Mesenchymal stem cell (in vitro differentiated cells and primary cell): ENCODE measurements around the gene AMOT.

Source experiments
- DNase-seq: peaks from one replicate; pipeline ENCODE4 v3.0.0-alpha.2; 2013
- H2AFZ ChIP-seq: one replicate; pipeline ENCODE4 v1.6.1; 2013; ENCODE audit warnings: low read depth, mild to moderate bottlenecking, control low read depth, inconsistent platforms, low read length, moderate library complexity
- H2AK5ac ChIP-seq: 2 replicates; pipeline ENCODE4 v1.6.1; 2013; ENCODE audit warnings: low read length, moderate library complexity, mild to moderate bottlenecking, inconsistent platforms; ENCODE audit not compliant: severe bottlenecking
- H2BK120ac ChIP-seq: one replicate; pipeline ENCODE4 v1.6.1; 2013; ENCODE audit warnings: low read depth, mild to moderate bottlenecking, inconsistent platforms, low read length, moderate library complexity
- H2BK12ac ChIP-seq, 2 experiments: one replicate each; pipeline ENCODE4 v1.6.1; 2013; ENCODE audit warnings: inconsistent platforms in 2 of 2, low read length in 2 of 2, mild to moderate bottlenecking in 2 of 2, moderate library complexity in 2 of 2, control low read depth in 1 of 2
- H2BK15ac ChIP-seq: one replicate; pipeline ENCODE4 v1.6.1; 2013; ENCODE audit warnings: mild to moderate bottlenecking, low read depth, inconsistent platforms; ENCODE audit not compliant: poor library complexity, severe bottlenecking
- H2BK5ac ChIP-seq: 2 replicates; pipeline ENCODE4 v1.6.1; 2013; ENCODE audit warnings: low read depth, mild to moderate bottlenecking, low read length, control low read depth, inconsistent platforms; ENCODE audit not compliant: poor library complexity, severe bottlenecking
- H3K14ac ChIP-seq, 2 experiments: one replicate each; pipeline ENCODE4 v1.6.1; 2013; ENCODE audit warnings: inconsistent platforms in 2 of 2, low read length in 2 of 2, control low read depth in 1 of 2, mild to moderate bottlenecking in 1 of 2, moderate library complexity in 1 of 2
- H3K18ac ChIP-seq, 2 experiments: one replicate each; pipeline ENCODE4 v1.6.1; 2013; ENCODE audit warnings: inconsistent platforms in 2 of 2, low read length in 2 of 2, control low read depth in 1 of 2, low read depth in 1 of 2, mild to moderate bottlenecking in 1 of 2
- H3K23ac ChIP-seq, 2 experiments: one replicate each; pipeline ENCODE4 v1.6.1; 2013; ENCODE audit warnings: inconsistent platforms in 2 of 2, low read length in 2 of 2, mild to moderate bottlenecking in 2 of 2, moderate library complexity in 2 of 2, control low read depth in 1 of 2
- H3K27ac ChIP-seq: 2 replicates; pipeline ENCODE4 v1.5.1; 2013; ENCODE audit warnings: mild to moderate bottlenecking, moderate library complexity, low read length, control low read depth, inconsistent platforms; ENCODE audit not compliant: poor library complexity, severe bottlenecking
- H3K27me3 ChIP-seq, 2 experiments: 2 replicates each; pipeline versions ENCODE4 v1.6.1 to v1.7.0; 2013; ENCODE audit warnings: low read length in 2 of 2, mild to moderate bottlenecking in 2 of 2, moderate library complexity in 2 of 2, control low read depth in 1 of 2, inconsistent platforms in 1 of 2; ENCODE audit not compliant: control insufficient read depth in 1 of 2, insufficient read depth in 1 of 2
- H3K36me3 ChIP-seq, 2 experiments: 2 replicates each; pipeline versions ENCODE4 v1.6.1 to v1.7.0; 2013; ENCODE audit warnings: low read length in 2 of 2, control low read depth in 1 of 2, inconsistent platforms in 1 of 2, low read depth in 1 of 2, mild to moderate bottlenecking in 1 of 2; ENCODE audit not compliant: insufficient read depth in 2 of 2, control insufficient read depth in 1 of 2
- H3K4ac ChIP-seq, 2 experiments: one replicate each; pipeline ENCODE4 v1.6.1; 2013; ENCODE audit warnings: inconsistent platforms in 2 of 2, low read length in 2 of 2, mild to moderate bottlenecking in 2 of 2, moderate library complexity in 2 of 2, control low read depth in 1 of 2, low read depth in 1 of 2
- H3K4me1 ChIP-seq: 2 replicates; pipeline ENCODE4 v1.6.1; 2013; ENCODE audit warnings: low read depth, low read length, control low read depth; ENCODE audit not compliant: control insufficient read depth, insufficient read depth
- H3K4me2 ChIP-seq: 2 replicates; pipeline ENCODE4 v1.6.1; 2013; ENCODE audit warnings: low read length, mild to moderate bottlenecking, inconsistent platforms; ENCODE audit not compliant: poor library complexity, severe bottlenecking
- H3K4me3 ChIP-seq, 2 experiments: 2 replicates each; pipeline versions ENCODE4 v1.5.1 to v1.7.0; 2013; ENCODE audit warnings: low read length in 2 of 2, mild to moderate bottlenecking in 2 of 2, control low read depth in 1 of 2, low read depth in 1 of 2; ENCODE audit not compliant: insufficient read depth in 1 of 2
- H3K79me1 ChIP-seq: replicated peaks from 2 replicates; pipeline ENCODE4 v1.6.1; 2013; ENCODE audit warnings: mild to moderate bottlenecking, control low read depth, low read length, inconsistent platforms; ENCODE audit not compliant: poor library complexity, severe bottlenecking
- H3K9ac ChIP-seq: 2 replicates; pipeline ENCODE4 v1.7.0; 2013; ENCODE audit warnings: mild to moderate bottlenecking, low read length, moderate library complexity
- H3K9me3 ChIP-seq: 2 replicates; pipeline ENCODE4 v1.7.0; 2013; ENCODE audit warnings: mild to moderate bottlenecking, low read length; ENCODE audit not compliant: control insufficient read depth
- H4K8ac ChIP-seq: one replicate; pipeline ENCODE4 v1.6.1; 2013; ENCODE audit warnings: inconsistent platforms, mild to moderate bottlenecking, low read length, moderate library complexity
- H4K91ac ChIP-seq: one replicate; pipeline ENCODE4 v1.6.1; 2013; ENCODE audit warnings: mild to moderate bottlenecking, low read length, inconsistent platforms
- WGBS: methylation state at CpG from one replicate; pipeline ENCODE4 v1.1.7; 2013; ENCODE audit warnings: mixed read lengths; 5-methylcytosine and 5-hydroxymethylcytosine counted together

The AMOT gene

DNA sequence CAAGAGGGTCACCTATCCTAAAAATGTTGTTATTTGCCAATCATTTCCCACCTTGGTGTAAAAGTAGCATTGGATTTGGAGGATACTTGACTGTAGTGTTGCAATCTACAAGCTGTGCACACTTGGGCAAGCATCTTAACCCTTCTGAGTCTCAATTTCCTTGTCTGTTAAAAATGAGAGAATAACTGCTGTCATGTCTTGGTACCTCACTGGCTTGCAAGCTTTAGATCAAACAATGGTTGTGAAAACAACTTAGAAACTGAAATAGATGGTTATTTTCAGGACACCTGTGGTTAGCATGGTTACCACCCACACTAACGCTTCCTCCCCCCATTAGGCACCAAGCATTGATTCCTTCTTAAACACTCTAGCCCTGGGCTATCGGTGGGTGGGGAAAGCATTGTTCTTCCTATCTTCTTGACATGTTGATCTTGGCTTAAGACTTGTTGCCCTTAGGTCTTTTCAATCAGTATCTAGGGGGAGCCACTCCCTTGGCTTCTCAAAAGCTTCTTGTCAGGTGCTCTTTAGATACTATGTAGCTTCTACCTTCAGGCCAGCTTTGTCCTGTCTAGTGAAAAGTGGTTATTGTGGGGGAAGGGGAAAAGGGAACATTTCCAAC, 10.6 kb upstream of the AMOT start:
- peaks cover 0 to 57% of the 10 kb centered on the region in 2 experiments for H3K27me3 ChIP-seq
- no peak overlapping the region for H3K27ac ChIP-seq
- peak overlapping the region in 1 of 2 experiments; percentile 2 for H3K18ac ChIP-seq
- H3K4me3 ChIP-seq = no peak overlapping the region
- no peaks in the 10 kb centered on the region for H3K9me3 ChIP-seq
- no peaks in the 10 kb centered on the region for H3K4me1 ChIP-seq
- WGBS = no CpG with 5 or more reads among the region's 2 CpGs
- H3K4me2 ChIP-seq = no peak overlapping the region
- H2AK5ac ChIP-seq = no peak overlapping the region
- H3K36me3 ChIP-seq = no peaks in the 10 kb centered on the region
- no peak overlapping the region for H2BK12ac ChIP-seq
- no peak overlapping the region for H4K8ac ChIP-seq
- no peak for DNase-seq
- no peak overlapping the region for H2AFZ ChIP-seq
- H3K9ac ChIP-seq = no peak overlapping the region
- no peaks in the 10 kb centered on the region for H3K79me1 ChIP-seq
- H2BK120ac ChIP-seq = no peak overlapping the region
- H3K4ac ChIP-seq = no peak overlapping the region
- no peak overlapping the region for H3K23ac ChIP-seq
- no peak overlapping the region for H2BK15ac ChIP-seq
- H3K14ac ChIP-seq = no peak overlapping the region
- no peak overlapping the region for H2BK5ac ChIP-seq
- no peak overlapping the region for H4K91ac ChIP-seq

DNA sequence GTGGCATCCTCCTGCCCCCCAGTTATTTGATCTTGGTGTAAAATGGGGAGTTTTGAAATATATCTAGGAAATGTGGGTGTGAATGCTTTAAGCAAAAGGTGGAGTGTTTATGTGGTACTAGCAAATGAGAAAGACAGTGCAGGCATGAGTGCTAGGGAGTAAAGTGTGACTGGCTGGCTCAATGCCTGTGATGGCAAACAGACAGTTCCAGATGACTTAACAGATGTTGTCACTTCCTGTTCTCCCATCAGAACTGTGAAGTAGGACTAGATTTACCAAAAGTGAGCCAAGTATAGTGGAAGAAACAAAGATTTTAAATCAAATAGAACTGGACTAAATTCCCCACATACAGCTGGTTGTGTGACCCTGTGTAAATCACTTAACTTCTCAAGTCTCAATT, 8.4 kb upstream of the AMOT start:
- Histone ChIP-seq H3K27me3 (peaks cover 0 to 52% of the 10 kb centered on the region in 2 experiments), H3K4me3 (no peak overlapping the region), H3K4me2 (no peak overlapping the region), H2AFZ (no peak overlapping the region), H3K27ac (no peak overlapping the region), H3K9ac (no peak overlapping the region), H3K23ac (no peak overlapping the region), H4K91ac (no peak overlapping the region), H4K8ac (no peak overlapping the region), H2BK12ac (no peak overlapping the region), H2AK5ac (no peak overlapping the region), H3K18ac (no peak overlapping the region), H2BK15ac (no peak overlapping the region), H2BK5ac (no peak overlapping the region), H2BK120ac (no peak overlapping the region), H3K9me3 (no peaks in the 10 kb centered on the region), H3K4me1 (peaks cover 2% of the 10 kb centered on the region), H3K79me1 (no peaks in the 10 kb centered on the region), H3K36me3 (no peaks in the 10 kb centered on the region), H3K4ac (no peak overlapping the region), H3K14ac (no peak overlapping the region)
- peak; percentile 30 for DNase-seq

DNA sequence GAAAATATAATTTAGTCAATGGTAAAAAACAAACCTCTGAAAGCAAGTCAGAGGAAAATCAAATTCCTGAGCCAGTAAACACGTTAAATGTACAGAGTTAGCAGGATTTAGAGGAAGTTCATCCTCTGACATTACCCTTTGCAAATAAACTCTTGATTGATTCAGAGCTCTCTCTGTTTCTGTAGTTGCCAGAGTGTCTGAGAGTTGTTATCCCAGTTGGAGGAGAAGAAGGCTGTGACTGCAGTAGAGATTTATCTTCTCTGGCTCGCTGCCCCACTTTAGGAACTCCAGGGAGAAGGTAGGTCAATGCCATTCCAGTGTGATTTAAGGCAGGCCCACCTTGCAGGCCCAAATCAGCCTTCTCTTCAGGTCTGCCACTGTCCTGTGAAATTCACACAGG, 6.2 kb upstream of the AMOT start:
- H3K23ac ChIP-seq = no peak overlapping the region
- no peak overlapping the region for H3K4me2 ChIP-seq
- no peak overlapping the region for H2AFZ ChIP-seq
- H2BK15ac ChIP-seq = no peak overlapping the region
- no peak for DNase-seq
- H2BK120ac ChIP-seq = no peak overlapping the region
- no peak overlapping the region for H2BK12ac ChIP-seq
- no peak overlapping the region for H3K18ac ChIP-seq
- H4K91ac ChIP-seq = no peak overlapping the region
- no peak overlapping the region for H2AK5ac ChIP-seq
- no peak overlapping the region for H3K9ac ChIP-seq
- no peak overlapping the region for H4K8ac ChIP-seq
- no peak overlapping the region for H3K4me3 ChIP-seq
- H3K79me1 ChIP-seq = no peaks in the 10 kb centered on the region
- H3K4me1 ChIP-seq = peaks cover 2% of the 10 kb centered on the region
- no peak overlapping the region for H3K27ac ChIP-seq
- H3K4ac ChIP-seq = no peak overlapping the region
- 40% methylated on average over 1 of the region's 2 CpGs for WGBS
- H2BK5ac ChIP-seq = no peak overlapping the region
- no peak overlapping the region for H3K14ac ChIP-seq
- peaks cover 0 to 43% of the 10 kb centered on the region in 2 experiments for H3K27me3 ChIP-seq
- H3K9me3 ChIP-seq = no peaks in the 10 kb centered on the region
- H3K36me3 ChIP-seq = no peaks in the 10 kb centered on the region

DNA sequence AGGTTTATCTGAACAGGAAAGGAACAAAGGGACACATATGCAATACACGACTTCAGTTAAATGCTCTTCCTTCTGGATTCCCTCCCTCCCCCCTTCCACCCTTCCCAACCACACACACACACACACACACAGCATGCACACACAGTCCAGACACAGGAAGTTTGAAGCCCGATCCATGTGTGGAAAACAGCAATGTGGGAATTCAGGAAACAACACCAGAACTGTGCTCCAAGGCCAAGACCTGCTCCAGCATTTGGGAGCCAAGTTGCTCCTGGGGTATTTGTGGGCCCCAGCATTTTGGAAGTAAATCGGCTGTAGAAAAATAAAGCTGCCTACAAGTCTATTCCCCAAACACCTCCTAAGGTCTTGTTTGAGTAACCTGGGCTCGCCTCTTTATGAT, 5.6 kb upstream of the AMOT start:
- Histone ChIP-seq H2BK5ac (no peak overlapping the region), H3K9ac (no peak overlapping the region), H3K23ac (no peak overlapping the region), H3K4ac (no peak overlapping the region), H4K91ac (no peak overlapping the region), H3K79me1 (no peaks in the 10 kb centered on the region), H4K8ac (no peak overlapping the region), H3K27ac (no peak overlapping the region), H2AFZ (no peak overlapping the region), H3K18ac (peak overlapping the region in 1 of 2 experiments; percentile 12), H3K9me3 (no peaks in the 10 kb centered on the region), H2AK5ac (no peak overlapping the region), H3K14ac (no peak overlapping the region), H3K4me2 (no peak overlapping the region), H3K4me3 (no peak overlapping the region), H3K27me3 (peaks cover 0 to 37% of the 10 kb centered on the region in 2 experiments), H3K4me1 (peaks cover 2% of the 10 kb centered on the region), H3K36me3 (no peaks in the 10 kb centered on the region), H2BK12ac (no peak overlapping the region), H2BK120ac (no peak overlapping the region), H2BK15ac (no peak overlapping the region)
- peak; percentile 36 for DNase-seq
- 37% methylated on average over 4 of the region's 4 CpGs for WGBS
